ENCODE results near the gene CAVIN1.
"Not testable (repeated sequence)": the region's sequence is repeated elsewhere in the genome, so short reads cannot be mapped to it uniquely, and the experiment has no call there.

Gene CAVIN1

DNA sequence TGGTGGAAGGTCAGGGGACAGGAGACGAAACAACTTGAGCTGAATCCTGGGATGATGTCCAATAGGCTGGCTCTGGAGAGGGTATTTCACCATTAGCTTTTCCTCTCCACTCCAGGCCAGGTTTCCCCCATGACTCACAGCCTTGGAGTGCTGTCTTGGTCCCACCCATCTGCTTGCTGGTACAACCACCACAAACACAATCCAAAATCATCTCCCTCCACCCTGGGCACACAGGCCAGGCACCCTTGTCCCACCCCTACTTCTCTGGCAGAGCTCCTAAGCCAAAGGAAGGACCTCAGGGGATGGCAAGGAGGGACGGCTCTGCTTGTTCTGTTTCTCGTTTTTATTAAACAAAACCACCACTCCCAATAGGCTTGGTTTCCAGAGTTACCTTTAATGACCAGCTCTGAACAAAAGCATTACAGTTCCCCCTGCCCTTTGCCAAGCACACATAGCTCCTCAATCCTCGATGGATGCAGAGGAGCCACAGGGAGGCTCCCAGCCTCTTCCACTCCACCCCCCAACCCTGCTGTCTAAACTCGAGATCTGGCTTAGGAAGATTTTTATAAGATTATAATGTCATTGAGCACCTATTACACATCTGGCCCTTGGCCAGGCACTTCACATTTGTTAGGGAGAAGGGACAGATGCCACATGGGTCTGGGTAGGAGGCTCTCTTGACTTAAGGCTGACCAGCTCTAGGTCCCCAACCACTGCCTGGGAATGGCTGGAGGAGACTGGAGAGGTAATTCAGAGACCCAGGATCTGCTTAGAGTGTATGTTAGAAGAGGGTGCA is 13.3 kb downstream of the CAVIN1 start:
- in situ Hi-C loops (cut with MboI; ENCODE audit: low pct_unique_long_range_greater_than_20kb, low sequenced_read_pairs) = loop anchor here (10.0 kb wide), 1 partner anchor 95 kb away; no protein-coding TSS in a partner anchor

DNA sequence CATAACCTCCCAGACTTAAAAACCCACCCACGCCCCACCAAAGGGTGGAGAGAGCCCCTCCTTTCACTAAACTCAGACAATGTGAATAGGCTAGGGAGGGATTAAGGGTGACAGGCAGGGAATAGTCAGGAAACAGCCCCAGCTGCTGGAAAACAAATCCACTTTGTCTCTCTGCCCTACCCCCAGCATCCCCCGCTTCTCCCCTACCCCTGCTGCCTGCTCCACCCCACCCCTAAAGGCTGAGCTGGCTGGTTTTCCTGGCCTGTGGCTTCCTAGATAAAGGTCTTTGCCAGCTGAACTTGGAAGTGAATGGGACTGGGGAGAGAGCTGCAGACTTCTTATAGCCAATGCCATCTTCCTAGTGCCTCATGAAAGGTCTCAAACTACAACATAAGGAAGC is 15.0 kb downstream of the CAVIN1 start:
- in situ Hi-C loops (cut with MboI; ENCODE audit: low pct_unique_long_range_greater_than_20kb, low sequenced_read_pairs) = loop anchor here (10.0 kb wide), 1 partner anchor 93 kb away; no protein-coding TSS in a partner anchor
- no peak for DNase-seq

More for the DNA sequence above, 13.3 kb downstream of the CAVIN1 start:
- DNase-seq = no peak

DNA sequence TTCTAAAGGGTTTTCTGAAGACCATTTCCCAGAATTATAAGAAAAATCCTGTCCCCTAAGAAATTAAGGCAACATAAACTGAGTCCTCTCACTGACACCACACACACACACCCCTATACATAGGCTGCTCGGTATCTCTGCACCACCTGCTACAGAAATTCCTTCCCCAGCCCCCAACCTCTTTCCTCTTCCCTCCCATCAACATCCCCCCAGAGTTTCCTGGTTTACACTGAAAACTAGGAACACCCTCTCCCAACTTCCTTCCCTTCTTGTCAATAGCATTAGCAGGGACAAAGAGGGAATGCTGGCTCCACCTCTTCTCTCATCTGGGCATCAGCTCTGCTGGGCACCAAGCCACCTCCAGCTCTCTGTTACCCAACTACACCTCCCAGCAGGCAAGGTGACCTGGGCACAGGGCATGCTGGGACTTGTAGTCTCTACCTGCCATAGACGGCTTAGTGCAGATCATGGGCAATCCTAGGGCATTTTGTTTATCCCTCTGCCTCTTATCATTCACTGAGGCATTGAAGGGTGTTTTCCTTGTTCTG is 15.7 kb downstream of the CAVIN1 start:
- in situ Hi-C loops (cut with MboI; ENCODE audit: low pct_unique_long_range_greater_than_20kb, low sequenced_read_pairs) = loop anchor here (10.0 kb wide), 1 partner anchor 93 kb away; no protein-coding TSS in a partner anchor
- peak; percentile 40 for DNase-seq

DNA sequence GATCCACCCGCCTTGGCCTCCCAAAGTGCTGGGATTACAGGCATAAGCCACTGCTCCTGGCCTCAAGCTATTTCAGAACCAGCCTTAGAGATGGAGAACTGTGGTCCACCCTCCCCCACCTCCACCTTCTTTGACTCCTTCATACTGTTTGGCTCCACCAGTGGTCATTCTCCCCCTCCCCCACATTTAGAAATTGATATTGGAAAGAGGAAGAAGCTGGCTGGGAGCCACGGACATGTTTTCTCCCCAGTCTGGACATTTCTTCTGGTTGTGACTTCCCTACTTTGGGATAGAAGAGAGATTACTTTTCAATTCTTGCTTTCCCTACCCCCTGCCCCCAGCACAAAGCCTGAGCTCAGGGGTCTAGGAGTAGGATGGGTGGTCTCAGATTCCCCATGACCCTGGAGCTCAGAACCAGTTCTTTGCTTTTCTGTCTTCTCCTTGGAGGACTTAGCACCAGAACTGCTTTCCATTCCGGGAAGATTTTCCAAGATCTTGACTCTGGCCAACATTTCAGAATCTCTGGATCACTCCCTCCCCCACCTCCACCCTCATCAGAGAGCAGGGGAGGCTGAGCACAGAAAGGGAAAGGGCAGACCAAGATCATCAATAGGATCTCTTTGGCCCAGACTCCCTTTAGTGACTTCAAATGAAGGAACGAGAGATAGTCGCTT is 16.3 kb downstream of the CAVIN1 start:
- in situ Hi-C loops (cut with MboI; ENCODE audit: low pct_unique_long_range_greater_than_20kb, low sequenced_read_pairs) = loop anchor here (10.0 kb wide), 1 partner anchor 92 kb away; no protein-coding TSS in a partner anchor
- DNase-seq = no peak

DNA sequence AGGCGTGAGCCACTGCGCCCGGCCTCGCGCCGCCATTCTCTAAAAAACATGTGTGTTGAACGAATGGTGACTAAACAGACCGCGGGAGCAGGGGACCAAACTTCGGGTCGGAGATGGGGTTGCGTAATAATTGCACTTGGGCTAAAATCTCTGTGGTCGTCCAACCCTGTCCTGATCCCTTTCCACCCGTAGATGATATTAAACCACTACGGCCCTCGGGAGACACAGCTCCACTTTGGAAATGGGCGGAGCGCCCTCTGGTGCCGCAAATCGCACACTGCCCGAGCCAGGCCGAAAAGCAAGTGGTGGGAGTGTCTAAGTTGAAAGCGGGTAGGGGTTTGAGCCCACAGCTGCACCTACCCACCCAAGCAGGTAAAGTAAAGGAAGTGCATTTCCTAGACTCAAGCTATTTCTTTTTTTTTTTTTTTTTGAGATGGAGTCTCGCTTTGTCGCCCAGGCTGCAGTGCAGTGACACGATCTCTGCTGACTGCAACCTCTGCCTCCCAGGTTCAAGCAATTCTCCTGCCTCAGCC is 17.0 kb downstream of the CAVIN1 start:
- in situ Hi-C loops (cut with MboI; ENCODE audit: low pct_unique_long_range_greater_than_20kb, low sequenced_read_pairs) = loop anchor here (10.0 kb wide), 1 partner anchor 91 kb away; no protein-coding TSS in a partner anchor
- DNase-seq = peak; percentile 89

DNA sequence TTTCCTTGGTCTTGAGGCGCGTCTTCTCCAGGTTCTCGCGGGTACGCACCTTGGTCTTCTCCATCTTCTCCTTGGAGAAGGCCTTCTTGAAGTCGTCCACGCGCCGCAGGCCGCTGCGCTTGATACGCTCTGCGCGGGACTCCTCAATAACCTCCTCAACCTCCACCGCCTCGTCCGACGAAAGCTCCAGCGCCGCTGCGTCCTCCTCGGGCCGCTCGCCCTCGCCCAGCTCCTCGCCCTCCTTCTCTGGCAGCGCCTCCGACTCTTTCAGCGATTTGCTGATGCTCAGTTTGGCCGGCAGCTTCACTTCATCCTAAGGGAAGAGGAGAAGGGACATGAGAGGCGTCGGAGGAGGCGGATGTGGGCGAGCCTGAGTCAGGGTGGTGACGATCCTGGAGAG is 18.0 kb downstream of the CAVIN1 start:
- in situ Hi-C loops (cut with MboI; ENCODE audit: low pct_unique_long_range_greater_than_20kb, low sequenced_read_pairs) = loop anchor here (10.0 kb wide), 1 partner anchor 90 kb away; no protein-coding TSS in a partner anchor
- no peak for DNase-seq

DNA sequence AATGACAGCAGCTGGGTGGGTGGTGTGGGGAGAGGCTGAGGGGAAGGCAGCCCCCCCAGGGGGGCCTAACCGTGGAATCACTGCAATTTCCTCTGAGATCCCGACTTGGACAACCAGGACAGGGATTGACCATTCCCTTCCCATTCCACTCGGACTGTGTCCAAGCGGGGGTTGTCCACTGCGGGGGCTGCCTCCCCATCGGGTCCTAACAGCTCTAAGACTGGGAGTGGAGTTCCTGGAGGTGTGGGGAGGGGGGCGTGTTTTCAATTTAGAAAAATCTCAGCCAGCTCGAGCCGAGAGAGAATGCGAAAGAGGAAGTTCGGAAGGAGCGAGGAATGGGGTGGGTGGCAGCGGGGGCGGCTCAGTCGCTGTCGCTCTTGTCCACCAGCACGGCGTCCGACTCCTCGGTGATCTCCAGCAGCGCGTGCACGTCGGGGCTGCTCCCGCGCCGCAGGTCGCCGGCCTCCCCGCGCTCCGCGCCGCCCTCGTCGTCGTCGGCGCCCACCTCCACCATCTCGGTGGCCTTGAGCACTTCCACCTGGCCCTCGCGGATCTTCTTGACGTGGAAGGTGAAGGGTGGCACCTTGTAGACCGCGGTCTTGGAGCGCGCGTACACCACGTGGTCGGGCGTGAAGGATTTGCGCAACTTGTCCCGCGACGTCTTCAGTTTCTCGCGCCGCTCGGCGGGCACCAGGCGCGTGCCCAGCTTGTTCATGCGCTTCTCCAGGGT is 18.6 kb downstream of the CAVIN1 start:
- DNase-seq = no peak
- in situ Hi-C loops (cut with MboI; ENCODE audit: low pct_unique_long_range_greater_than_20kb, low sequenced_read_pairs) = loop anchor here (10.0 kb wide), 1 partner anchor 90 kb away; no protein-coding TSS in a partner anchor

DNA sequence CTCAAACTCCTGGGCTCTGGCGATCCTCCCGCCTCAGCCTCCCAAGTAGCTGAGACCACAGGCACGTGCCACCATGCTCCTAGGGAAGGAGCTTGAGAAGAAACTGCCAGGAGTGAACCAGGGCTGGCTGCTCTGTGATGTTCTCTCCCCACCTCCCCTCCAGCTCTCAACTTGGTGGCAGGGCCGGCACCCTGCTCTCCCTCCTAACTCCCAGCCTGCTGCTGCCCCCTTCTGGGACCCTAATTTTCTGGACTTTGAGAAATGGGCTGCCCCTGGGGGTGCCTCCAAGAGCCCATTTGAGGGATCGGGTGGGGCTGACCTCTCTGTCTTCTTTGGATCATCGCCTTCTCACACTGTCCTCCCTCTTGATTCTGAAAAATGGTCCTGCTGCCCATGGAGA is 19.9 kb downstream of the CAVIN1 start:
- in situ Hi-C loops (cut with MboI; ENCODE audit: low pct_unique_long_range_greater_than_20kb, low sequenced_read_pairs) = loop anchor here (10.0 kb wide), 1 partner anchor 88 kb away; no protein-coding TSS in a partner anchor
- DNase-seq = no peak

DNA sequence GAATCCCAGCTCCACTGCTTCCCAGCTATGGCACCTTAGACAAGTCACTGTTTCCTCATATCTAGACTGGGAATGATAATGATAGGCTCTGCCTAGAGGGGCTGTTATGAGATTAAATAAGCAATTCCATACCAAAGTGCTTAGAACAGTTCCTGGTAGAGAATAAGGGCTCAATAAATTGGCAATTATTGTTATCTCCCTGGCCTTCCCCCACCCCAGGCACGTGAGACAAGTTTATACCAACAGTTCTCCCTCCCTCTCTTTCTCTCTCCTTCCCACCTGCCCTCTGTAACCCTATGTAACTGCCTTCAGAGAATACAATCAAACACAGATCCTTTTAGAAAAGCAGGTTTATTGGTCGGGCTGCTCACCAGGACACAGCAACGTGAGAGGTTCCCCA is 20.9 kb downstream of the CAVIN1 start:
- no peak for DNase-seq
- in situ Hi-C loops (cut with MboI; ENCODE audit: low pct_unique_long_range_greater_than_20kb, low sequenced_read_pairs) = loop anchor here (10.0 kb wide), 1 partner anchor 87 kb away; no protein-coding TSS in a partner anchor

DNA sequence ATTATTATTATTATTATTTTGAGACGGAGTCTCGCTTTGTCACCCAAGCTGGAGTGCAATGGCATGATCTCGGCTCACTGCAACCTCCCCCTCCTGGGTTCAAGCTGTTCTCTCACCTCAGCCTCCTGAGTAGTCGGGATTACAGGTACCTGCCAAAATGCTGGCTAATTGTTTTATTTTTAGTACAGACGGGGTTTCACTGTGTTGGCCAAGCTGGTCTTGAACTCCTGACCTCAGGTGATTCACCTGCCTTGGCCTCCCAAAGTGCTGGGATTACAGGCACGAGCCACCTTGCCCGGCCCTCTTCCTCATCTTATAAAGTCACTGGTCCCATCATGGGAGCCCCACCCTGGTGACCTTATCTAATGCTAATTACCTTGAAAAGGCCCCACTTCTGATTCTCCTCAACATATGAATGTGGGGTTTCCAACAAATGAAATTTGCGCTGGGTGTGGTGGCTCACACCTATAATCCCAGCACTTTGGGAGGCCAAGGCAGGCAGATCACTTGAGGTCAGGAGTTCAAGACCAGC is 22.1 kb downstream of the CAVIN1 start:
- in situ Hi-C loops (cut with MboI; ENCODE audit: low pct_unique_long_range_greater_than_20kb, low sequenced_read_pairs) = loop anchor here (10.0 kb wide), 1 partner anchor 86 kb away; no protein-coding TSS in a partner anchor
- DNase-seq = not testable (repeated sequence)

DNA sequence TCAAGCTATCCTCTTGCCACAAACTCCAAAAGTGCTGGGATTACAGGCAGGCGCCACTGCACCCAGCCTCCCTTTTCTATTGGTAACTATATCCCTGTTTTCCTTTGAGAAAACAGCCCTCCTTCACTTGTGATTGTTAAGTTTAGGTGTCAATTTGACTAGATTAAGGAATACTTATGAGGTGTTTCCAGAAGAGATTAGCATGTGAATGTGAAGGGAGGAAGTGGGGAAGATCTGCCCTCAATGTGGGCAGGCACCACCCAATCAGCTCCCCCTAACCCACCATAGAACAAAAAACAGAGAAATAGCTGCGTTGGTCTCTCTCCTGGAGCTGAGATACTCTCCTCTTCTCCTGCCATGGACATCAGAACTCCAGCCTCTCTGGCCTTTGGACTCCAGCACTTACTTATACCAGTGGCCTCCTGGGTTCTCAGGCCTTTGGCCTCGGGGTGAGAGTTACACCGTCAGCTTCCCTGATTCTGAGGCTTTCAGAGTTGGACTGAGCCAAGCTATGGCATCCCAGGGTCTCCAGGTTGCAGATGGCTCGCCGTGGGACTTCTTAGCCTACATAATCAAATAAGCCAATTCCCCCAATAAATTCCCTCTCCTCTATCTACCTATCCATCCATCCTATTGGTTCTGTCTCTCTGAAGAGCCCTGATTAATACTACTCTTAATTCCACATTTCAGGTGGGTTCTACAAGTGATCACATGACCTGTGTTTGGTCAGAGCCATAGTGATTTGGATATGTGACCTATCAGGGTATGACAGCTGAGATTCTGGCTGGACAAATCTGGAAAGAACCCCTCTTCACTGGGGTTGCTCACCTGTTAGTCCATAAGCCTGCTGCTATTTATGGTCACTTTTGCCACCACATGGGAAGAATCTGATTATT is 22.9 kb downstream of the CAVIN1 start:
- DNase-seq = no peak
- in situ Hi-C loops (cut with MboI; ENCODE audit: low pct_unique_long_range_greater_than_20kb, low sequenced_read_pairs) = loop anchor here (10.0 kb wide), 1 partner anchor 85 kb away; no protein-coding TSS in a partner anchor

DNA sequence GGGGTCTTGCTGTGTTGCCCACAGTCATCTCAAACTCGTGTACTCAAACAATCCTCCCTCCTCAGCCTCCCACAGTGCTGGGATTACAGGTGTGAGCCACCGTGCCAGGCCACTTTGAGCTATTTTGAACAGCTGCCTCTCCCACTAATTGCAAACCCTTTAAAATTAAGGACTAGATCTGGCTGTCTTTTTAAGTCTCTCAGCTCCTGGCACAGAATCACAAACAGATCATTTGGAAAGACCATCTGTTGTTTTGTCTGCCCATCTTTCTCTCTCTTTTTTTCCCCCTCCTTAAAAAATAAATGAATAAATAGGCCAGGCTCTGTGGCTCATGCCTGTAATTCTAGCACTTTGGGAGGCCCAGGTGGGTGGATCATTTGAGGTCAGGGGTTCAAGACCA is 23.9 kb downstream of the CAVIN1 start:
- no peak for DNase-seq
- in situ Hi-C loops (cut with MboI; ENCODE audit: low pct_unique_long_range_greater_than_20kb, low sequenced_read_pairs) = no loop called here

DNA sequence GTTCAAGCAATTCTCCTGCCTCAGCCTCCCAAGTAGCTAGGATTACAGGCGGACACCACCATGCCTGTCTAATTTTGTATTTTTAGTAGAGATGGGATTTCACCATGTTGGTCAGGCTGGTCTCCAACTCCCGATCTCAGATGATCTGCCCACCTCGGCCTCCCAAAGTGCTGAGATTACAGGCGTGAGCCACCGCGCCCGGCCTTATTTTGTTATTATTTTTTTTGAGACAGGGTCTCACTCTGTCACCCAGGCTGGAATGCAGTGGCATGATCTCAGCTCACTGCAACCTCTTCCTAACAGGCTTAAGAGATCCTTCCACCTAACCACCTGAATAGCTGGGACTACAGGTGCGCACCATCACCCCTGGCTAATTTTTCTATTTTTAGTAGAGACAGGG is 27.5 kb downstream of the CAVIN1 start:
- in situ Hi-C loops (cut with MboI; ENCODE audit: low pct_unique_long_range_greater_than_20kb, low sequenced_read_pairs) = not testable (repeated sequence)

DNA sequence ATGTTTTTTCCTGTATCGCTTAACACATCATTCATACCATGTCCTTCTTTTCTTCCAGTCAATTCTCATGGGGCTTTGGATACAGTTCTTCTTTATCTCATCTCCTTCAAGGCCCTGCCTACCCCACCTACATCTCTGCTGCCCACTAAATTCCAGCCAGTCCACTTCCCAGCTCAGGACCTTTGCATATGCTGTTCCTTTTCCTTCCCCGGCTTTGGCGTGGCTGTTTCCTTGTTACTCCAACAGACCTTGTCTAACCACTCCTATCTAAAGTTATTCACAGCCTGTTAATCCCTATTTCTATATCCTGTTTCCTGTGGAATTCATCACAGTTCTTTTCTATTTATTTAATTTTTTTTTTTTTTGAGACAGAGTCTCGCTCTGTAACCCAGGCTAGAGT is 28.2 kb downstream of the CAVIN1 start:
- in situ Hi-C loops (cut with MboI; ENCODE audit: low pct_unique_long_range_greater_than_20kb, low sequenced_read_pairs) = no loop called here
- no peak for DNase-seq

More for the DNA sequence above, 27.5 kb downstream of the CAVIN1 start:
- not testable (repeated sequence) for DNase-seq

DNA sequence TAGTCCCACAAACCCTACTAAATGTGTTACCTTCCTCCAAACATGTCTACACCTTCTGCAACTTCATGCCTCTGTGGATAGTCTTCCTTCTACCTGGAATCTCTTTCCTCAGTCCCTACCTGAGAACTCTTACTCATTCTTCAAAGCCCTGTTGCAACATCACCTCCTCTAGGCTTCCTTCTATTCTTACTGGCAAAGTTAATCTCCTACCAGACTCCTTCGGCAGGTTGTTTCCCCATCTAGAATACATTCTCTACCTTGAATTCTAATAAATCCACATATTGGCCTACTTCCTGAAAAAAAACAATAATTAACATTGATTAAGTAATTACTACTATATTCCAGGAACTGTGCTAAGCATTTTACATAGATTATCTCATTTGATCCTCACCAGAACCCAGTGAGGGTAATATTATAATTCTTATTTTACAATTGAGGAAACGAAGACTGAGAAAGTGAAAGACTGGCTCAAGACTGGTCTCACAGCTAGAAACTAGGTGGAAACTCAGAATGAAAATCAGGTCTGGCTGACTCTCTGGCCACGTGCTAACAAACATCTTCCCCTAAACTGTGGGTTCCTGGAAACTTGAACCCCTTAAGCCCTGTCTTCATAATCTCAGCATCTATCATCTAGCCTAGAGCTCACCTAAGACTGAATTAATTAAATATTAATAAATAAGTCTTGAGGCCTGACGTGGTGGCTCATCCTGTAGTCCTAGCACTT is 30.2 kb downstream of the CAVIN1 start:
- in situ Hi-C loops (cut with MboI; ENCODE audit: low pct_unique_long_range_greater_than_20kb, low sequenced_read_pairs) = no loop called here
- DNase-seq = no peak

DNA sequence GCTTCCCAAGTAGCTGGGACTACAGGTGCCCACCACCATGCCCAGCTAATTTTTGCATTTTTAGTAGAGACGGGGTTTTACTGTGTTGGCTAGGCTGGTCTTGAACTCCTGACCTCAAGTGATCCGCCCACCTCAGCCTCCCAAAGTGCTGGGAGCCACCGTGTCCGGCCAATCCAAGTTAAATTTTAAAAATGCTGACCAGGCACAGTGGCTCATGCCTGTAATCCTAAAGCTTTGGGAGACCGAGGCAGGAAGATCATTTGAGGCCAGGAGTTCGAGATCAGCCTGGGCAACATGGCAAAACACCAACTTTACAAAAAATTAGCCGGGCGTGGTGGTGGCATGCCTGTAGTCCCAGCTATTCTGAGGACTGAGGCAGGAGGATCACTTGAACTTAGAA is 31.6 kb downstream of the CAVIN1 start:
- DNase-seq; in situ Hi-C loops (cut with MboI; ENCODE audit: low pct_unique_long_range_greater_than_20kb, low sequenced_read_pairs): not testable (repeated sequence)

DNA sequence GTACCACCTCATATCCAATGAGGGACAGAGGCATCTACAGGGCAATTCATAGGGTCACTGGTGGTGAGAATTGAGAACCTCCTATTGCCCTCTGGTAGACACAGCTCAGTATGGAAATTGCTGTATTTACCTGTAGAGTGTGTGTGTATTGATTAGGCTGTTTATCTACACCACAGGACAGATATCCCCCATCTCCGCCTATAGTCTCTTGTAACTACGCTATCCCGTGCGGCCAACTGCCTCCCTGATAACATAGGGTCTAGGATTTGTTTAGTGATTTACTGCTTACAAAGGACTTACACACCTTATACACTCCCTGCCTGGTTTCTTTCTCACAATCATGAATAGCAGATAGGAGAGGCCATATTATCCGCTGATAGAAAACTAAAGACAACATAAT is 33.2 kb downstream of the CAVIN1 start:
- in situ Hi-C loops (cut with MboI; ENCODE audit: low pct_unique_long_range_greater_than_20kb, low sequenced_read_pairs) = loop anchor here (10.0 kb wide), 1 partner anchor 55 kb away; no protein-coding TSS in a partner anchor
- DNase-seq = no peak

All from KBM-7 (cell line).